Measurements from ENCODE around the gene KRT76. TPM values are rescaled to one million over a fixed set of nuclear protein-coding genes. Genes with fewer than 3 reads are reported as not detected.

The KRT76 gene
- total RNA-seq, 1 experiment from 2014 or later: not detected

DNA sequence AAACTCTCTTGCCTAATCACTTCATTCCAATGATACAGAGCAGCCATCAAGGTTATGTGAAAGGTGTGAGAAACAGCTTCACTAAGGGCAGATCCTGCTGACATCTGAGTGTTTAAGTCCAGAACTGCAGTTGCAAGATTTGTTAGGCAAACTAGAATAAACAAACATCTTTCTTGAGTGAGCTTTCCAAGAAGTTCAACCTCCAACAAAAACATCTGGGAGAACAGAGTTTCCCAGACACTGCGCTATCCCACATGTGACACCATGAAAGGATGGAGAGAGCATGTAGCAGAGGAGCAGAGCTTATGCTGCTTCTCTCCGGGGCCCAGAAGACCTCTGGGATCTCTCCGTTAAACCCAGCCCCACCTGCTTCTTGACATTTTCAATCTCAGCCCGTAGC is 5.6 kb downstream of the KRT76 start:
- CTCF ChIA-PET: no interaction called here
- Mint-ChIP-seq H3K9me3 (ENCODE audit: low read depth, unreplicated experiment) (peaks cover 3% of the 10 kb centered on the region), H3K27ac (ENCODE audit: unreplicated experiment) (no peak overlapping the region), H3K36me3 (ENCODE audit: insufficient read depth, unreplicated experiment) (peaks cover 5% of the 10 kb centered on the region), H3K27me3 (ENCODE audit: unreplicated experiment) (peaks cover 82% of the 10 kb centered on the region), H3K4me1 (ENCODE audit: low read depth, unreplicated experiment) (no peaks in the 10 kb centered on the region), H3K4me3 (ENCODE audit: low read depth, unreplicated experiment) (no peak overlapping the region)
- TF ChIP-seq CTCF (IDR thresholded peaks at IDR 0.05; ENCODE audit: unreplicated experiment): no peak
- no TSS peak for BruUV-seq (replicated peaks)
- intact Hi-C loops (cut with micrococcal nuclease; ENCODE audit: unreplicated experiment): no loop called here
- DNase-seq: no peak

DNA sequence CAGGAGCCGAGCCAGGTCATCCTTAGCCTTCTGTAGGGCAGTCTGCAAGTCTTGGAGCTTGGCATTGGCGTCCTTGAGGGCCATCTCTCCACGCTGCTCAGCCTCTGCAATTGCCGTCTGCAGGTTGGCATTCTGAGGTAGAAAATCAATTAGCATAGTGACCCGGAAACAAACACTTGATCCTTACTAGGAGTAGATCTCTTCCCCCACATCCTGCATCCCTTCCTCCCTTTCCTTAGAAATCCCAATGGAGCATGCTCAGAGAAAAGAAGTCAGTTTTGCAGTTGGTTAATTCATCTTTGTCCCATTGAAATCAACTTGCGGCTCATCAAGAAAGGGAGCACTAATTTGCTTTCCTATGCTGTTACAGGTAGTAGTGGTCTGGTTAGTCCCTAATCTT is 6.1 kb downstream of the KRT76 start:
- no peak overlapping the region for H3K4me3 Mint-ChIP-seq (ENCODE audit: low read depth, unreplicated experiment)
- TF ChIP-seq CTCF (IDR thresholded peaks at IDR 0.05; ENCODE audit: unreplicated experiment): no peak
- H3K36me3 Mint-ChIP-seq (ENCODE audit: insufficient read depth, unreplicated experiment): peaks cover 5% of the 10 kb centered on the region
- H3K27me3 Mint-ChIP-seq (ENCODE audit: unreplicated experiment): peaks cover 82% of the 10 kb centered on the region
- CTCF ChIA-PET: no interaction called here
- no peak overlapping the region for H3K27ac Mint-ChIP-seq (ENCODE audit: unreplicated experiment)
- peaks cover 3% of the 10 kb centered on the region for H3K9me3 Mint-ChIP-seq (ENCODE audit: low read depth, unreplicated experiment)
- no peak for DNase-seq
- H3K4me1 Mint-ChIP-seq (ENCODE audit: low read depth, unreplicated experiment): no peaks in the 10 kb centered on the region
- intact Hi-C loops (cut with micrococcal nuclease; ENCODE audit: unreplicated experiment): no loop called here
- no TSS peak for BruUV-seq (replicated peaks)

- no peak for DNase-seq
- TF ChIP-seq CTCF (IDR thresholded peaks at IDR 0.05; ENCODE audit: unreplicated experiment): no peak
- intact Hi-C loops (cut with micrococcal nuclease; ENCODE audit: unreplicated experiment): no loop called here
- CTCF ChIA-PET: interaction anchor here (0.5 kb wide), 1 partner anchor 14 kb away, joined by 4 read pairs; no protein-coding TSS in a partner anchor
- BruUV-seq (replicated peaks): no TSS peak
- no peaks in the 10 kb centered on the region for H3K4me1 Mint-ChIP-seq (ENCODE audit: low read depth, unreplicated experiment)
- H3K9me3 Mint-ChIP-seq (ENCODE audit: low read depth, unreplicated experiment): peaks cover 3% of the 10 kb centered on the region
- H3K27ac Mint-ChIP-seq (ENCODE audit: unreplicated experiment): no peak overlapping the region
- H3K27me3 Mint-ChIP-seq (ENCODE audit: unreplicated experiment): peaks cover 78% of the 10 kb centered on the region
- no peak overlapping the region for H3K4me3 Mint-ChIP-seq (ENCODE audit: low read depth, unreplicated experiment)
- peaks cover 5% of the 10 kb centered on the region for H3K36me3 Mint-ChIP-seq (ENCODE audit: insufficient read depth, unreplicated experiment)
These were observed 7.2 kb downstream of the KRT76 start for GRCh38 chr12:52769946-52770345.

DNA sequence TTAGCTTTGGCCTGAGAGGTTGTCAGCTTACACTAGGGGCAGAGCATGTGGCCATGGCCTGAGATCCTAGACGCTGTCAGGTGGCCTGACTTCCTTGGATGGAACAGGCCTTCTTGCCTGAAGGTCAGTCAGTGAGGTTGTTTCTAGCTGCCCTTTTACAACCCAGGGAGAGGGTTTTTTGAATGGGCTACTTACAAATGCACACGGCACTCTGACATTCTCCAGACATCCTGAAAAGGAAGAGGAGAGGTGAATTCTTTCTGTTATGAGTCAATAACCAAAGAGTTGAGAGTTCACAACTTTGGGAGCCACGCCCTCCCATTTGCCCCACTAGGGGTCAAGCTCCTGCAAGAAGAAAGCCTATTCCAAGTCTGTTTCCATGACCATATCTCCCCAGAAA is 7.8 kb downstream of the KRT76 start:
- TF ChIP-seq CTCF (IDR thresholded peaks at IDR 0.05; ENCODE audit: unreplicated experiment): no peak
- H3K4me3 Mint-ChIP-seq (ENCODE audit: low read depth, unreplicated experiment): no peak overlapping the region
- CTCF ChIA-PET: no interaction called here
- H3K27me3 Mint-ChIP-seq (ENCODE audit: unreplicated experiment): peaks cover 78% of the 10 kb centered on the region
- DNase-seq: no peak
- intact Hi-C loops (cut with micrococcal nuclease; ENCODE audit: unreplicated experiment): no loop called here
- H3K27ac Mint-ChIP-seq (ENCODE audit: unreplicated experiment): no peak overlapping the region
- no peaks in the 10 kb centered on the region for H3K4me1 Mint-ChIP-seq (ENCODE audit: low read depth, unreplicated experiment)
- peaks cover 3% of the 10 kb centered on the region for H3K9me3 Mint-ChIP-seq (ENCODE audit: low read depth, unreplicated experiment)
- no TSS peak for BruUV-seq (replicated peaks)
- peaks cover 5% of the 10 kb centered on the region for H3K36me3 Mint-ChIP-seq (ENCODE audit: insufficient read depth, unreplicated experiment)

Measured in Calu3 (cell line).